Gastrocnemius medialis (tissue), 4 donors: ENCODE data around the gene DNAI4. TPM values are rescaled to one million over a fixed set of nuclear protein-coding genes. Genes with fewer than 3 reads are reported as not detected.
"Not testable (repeated sequence)": the region's sequence is repeated elsewhere in the genome, so short reads cannot be mapped to it uniquely, and the experiment has no call there.

ENCODE experiments used
- ATAC-seq, 2 donors: fragments of 150-250 bp; one replicate each; pipeline ENCODE4 v1.9.1; 2016
- DNase-seq, 2 donors: peaks; one replicate each; pipeline ENCODE4 v3.0.0-alpha.2; 2019
- H3K27ac ChIP-seq, 4 donors: fragments of 200-600 bp; sonication (generic); 1 replicate in 1 of 4; 2 replicates in 3 of 4; pipeline ENCODE4 v1.5.1; 2016 to 2018; ENCODE audit warnings: mild to moderate bottlenecking in 2 of 4, moderate library complexity in 1 of 4
- H3K27me3 ChIP-seq, 3 donors: fragments of 200-600 bp; sonication (generic) in 2 of 3; 1 replicate in 1 of 3; 2 replicates in 2 of 3; pipeline versions ENCODE4 v1.5.1 to v1.6.0; 2016 to 2019; ENCODE audit warnings: mild to moderate bottlenecking in 1 of 3, moderate library complexity in 1 of 3
- H3K36me3 ChIP-seq, 2 donors: fragments of 200-600 bp; sonication (generic) in 1 of 2; one replicate each; pipeline ENCODE4 v1.5.1; 2017 to 2018
- H3K4me1 ChIP-seq, 2 donors: fragments of 200-600 bp; sonication (generic) in 1 of 2; one replicate each; pipeline ENCODE4 v1.5.1; 2016 to 2017; ENCODE audit warnings: mild to moderate bottlenecking in 2 of 2
- H3K4me3 ChIP-seq, 4 donors: fragments of 200-600 bp; sonication (generic) in 3 of 4; 1 replicate in 1 of 4; 2 replicates in 3 of 4; pipeline ENCODE4 v1.5.1; 2016 to 2019; ENCODE audit warnings: mild to moderate bottlenecking in 2 of 4
- H3K9me3 ChIP-seq, 3 donors: fragments of 200-600 bp; sonication (generic) in 2 of 3; 1 replicate in 1 of 3; 2 replicates in 2 of 3; pipeline ENCODE4 v1.5.1; 2016 to 2019
- POLR2A ChIP-seq, 2 donors: fragments of 450-650 bp; IDR thresholded peaks; one replicate each; pipeline ENCODE4 v1.6.1; 2017; ENCODE audit warnings: antibody characterized with exemption in 2 of 2, mild to moderate bottlenecking in 2 of 2, moderate library complexity in 2 of 2
- in situ Hi-C, 4 donors: fragments of 200-750 bp; cut with MboI; loops; one replicate each; pipeline versions ENCODE4 v1.15.0 to v1.8.0; 2017; ENCODE audit warnings: low sequenced_read_pairs in 4 of 4
- intact Hi-C: fragments of 100-400 bp; cut with DNase I; formaldehyde crosslinking; loops from one replicate; pipeline ENCODE4 v1.15.1; 2023; ENCODE audit warnings: low total_unique reads
- total RNA-seq, 4 donors: library from RNA; depleted of rRNA; stranded (reverse); fragments of >200 nt; gene quantifications; one replicate each; pipeline versions ENCODE4 v1.1.0 to v1.2.3, GENCODE V29; 2016
- TF ChIP-seq, protein P1 (sequence below), 5 experiments: fragments of 450-650 bp in 3 of 5; fragments of 200-600 bp in 2 of 5; sonication (generic) in 2 of 5; IDR thresholded peaks in 4 of 5; conservative IDR thresholded peaks in 1 of 5; 1 replicate in 4 of 5; 2 replicates in 1 of 5; pipeline ENCODE4 v1.5.1; 2016 to 2019; ENCODE audit warnings: antibody characterized with exemption in 5 of 5, mild to moderate bottlenecking in 3 of 5, moderate library complexity in 3 of 5

DNAI4 gene
- total RNA-seq, 4 donors from 2014 or later, result 0.19 to 0.41 (median 0.29) TPM; not detected in 1

DNA sequence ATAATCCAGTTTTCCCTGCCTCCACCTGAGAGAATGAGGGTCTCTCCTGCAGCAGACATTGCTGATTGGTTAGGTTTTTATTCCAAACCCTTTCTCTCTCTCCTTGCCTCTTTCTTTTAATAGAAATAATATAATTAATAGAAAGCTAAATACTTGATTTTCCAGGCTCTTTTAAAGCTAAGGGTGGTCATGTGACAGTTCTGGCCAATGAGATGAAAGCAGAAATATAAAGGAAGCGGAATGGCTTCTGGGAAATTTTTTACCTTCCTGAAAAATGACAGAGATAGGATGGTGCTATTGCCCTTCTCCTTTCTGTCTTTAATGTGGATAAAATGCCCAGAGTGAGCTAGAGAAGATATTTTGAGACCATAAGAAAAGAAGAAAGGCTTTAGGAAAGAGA is 35.6 kb downstream of the DNAI4 start:
- DNase-seq, result no peak
- Histone ChIP-seq H3K27ac (no peak overlapping the region), H3K4me3 (no peak overlapping the region), H3K9me3 (no peaks in the 10 kb centered on the region), H3K4me1 (no peaks in the 10 kb centered on the region), H3K27me3 (no peaks in the 10 kb centered on the region), H3K36me3 (no peaks in the 10 kb centered on the region)
- in situ Hi-C loops (no loop called here), intact Hi-C loops (no loop called here)
- no peak for ATAC-seq
- TF ChIP-seq, protein P1, sequence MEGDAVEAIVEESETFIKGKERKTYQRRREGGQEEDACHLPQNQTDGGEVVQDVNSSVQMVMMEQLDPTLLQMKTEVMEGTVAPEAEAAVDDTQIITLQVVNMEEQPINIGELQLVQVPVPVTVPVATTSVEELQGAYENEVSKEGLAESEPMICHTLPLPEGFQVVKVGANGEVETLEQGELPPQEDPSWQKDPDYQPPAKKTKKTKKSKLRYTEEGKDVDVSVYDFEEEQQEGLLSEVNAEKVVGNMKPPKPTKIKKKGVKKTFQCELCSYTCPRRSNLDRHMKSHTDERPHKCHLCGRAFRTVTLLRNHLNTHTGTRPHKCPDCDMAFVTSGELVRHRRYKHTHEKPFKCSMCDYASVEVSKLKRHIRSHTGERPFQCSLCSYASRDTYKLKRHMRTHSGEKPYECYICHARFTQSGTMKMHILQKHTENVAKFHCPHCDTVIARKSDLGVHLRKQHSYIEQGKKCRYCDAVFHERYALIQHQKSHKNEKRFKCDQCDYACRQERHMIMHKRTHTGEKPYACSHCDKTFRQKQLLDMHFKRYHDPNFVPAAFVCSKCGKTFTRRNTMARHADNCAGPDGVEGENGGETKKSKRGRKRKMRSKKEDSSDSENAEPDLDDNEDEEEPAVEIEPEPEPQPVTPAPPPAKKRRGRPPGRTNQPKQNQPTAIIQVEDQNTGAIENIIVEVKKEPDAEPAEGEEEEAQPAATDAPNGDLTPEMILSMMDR (IDR thresholded peaks at IDR 0.05 in 4 of 5, conservative IDR thresholded peaks at IDR 0.05 in 1 of 5), result no peak
- TF ChIP-seq POLR2A (IDR thresholded peaks at IDR 0.05), result no peak

DNA sequence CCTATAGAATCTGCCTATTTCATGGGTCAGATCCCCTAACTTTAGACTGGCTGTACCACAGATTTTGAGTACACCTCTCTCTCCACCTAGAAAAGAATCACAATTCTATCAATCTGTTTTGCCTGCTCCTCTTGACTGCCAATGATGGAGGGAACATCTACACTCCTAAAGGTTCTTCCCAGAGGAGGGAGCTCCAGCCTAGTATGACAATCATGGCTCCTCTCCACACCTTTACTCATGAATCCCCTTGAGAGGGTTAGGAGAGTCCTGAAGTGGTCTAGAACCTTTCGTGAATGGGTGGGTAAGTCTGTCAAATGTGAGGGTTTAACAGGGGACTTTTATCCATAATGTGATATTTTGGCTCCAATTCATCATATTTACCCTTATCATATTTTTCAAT is 48.0 kb downstream of the DNAI4 start:
- Histone ChIP-seq H3K4me3 (no peak overlapping the region), H3K27ac (no peak overlapping the region), H3K27me3 (no peaks in the 10 kb centered on the region), H3K9me3 (peaks cover 0 to 4% (median 0%) of the 10 kb centered on the region in 3 donors), H3K36me3 (no peaks in the 10 kb centered on the region), H3K4me1 (no peaks in the 10 kb centered on the region)
- no peak for ATAC-seq
- intact Hi-C loops (no loop called here), in situ Hi-C loops (no loop called here)
- no peak for DNase-seq
- TF ChIP-seq, protein P1 (IDR thresholded peaks at IDR 0.05 in 4 of 5, conservative IDR thresholded peaks at IDR 0.05 in 1 of 5), result no peak
- no peak for TF ChIP-seq POLR2A (IDR thresholded peaks at IDR 0.05)

DNA sequence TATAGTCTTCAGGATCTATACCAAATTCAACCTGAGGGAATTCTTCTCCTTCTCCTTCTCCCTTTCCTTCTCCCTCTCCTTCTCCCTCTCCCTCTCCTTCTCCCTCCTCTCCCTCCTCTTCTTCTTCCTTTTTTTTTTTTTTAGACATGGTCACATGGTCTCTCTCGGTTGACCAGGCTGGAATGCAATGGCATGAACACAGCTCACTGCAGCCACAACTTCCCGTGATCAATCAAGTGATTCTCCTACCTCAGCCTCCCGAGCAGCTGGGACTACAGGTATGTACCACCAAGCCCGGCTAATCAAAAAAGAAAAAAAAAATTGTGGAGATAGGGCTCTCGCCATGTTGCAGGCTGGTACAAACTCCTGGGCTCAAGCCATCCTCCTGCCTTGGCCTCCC is 51.5 kb downstream of the DNAI4 start:
- ATAC-seq, result no peak
- no peak for TF ChIP-seq POLR2A (IDR thresholded peaks at IDR 0.05)
- TF ChIP-seq, protein P1 (IDR thresholded peaks at IDR 0.05 in 4 of 5, conservative IDR thresholded peaks at IDR 0.05 in 1 of 5), result no peak
- in situ Hi-C loops (no loop called here), intact Hi-C loops (no loop called here)
- DNase-seq, result no peak
- Histone ChIP-seq H3K4me1 (no peaks in the 10 kb centered on the region), H3K27me3 (no peaks in the 10 kb centered on the region), H3K36me3 (no peaks in the 10 kb centered on the region), H3K27ac (no peak overlapping the region), H3K9me3 (no peaks in the 10 kb centered on the region), H3K4me3 (no peak overlapping the region)

DNA sequence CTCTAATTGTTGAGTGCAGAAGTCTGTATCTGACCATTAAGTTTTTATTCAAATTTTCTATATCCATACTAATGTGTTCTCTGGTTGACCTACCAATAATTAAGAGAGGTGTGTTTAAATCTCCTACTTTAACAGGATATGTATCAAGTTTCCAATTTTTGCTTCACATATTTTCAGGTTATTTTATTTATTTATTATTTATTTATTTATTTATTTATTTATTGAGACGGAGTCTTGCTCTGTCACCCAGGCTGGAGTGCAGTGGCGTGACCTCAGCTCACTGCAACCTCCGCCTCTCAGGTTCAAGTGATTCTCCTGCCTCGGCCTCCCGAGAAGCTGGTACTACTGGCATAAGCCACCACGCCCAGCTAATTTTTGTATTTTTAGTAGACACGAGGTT is 52.6 kb downstream of the DNAI4 start:
- H3K4me1 ChIP-seq, H3K27me3 ChIP-seq, H3K9me3 ChIP-seq, DNase-seq, in situ Hi-C loops, intact Hi-C loops, ATAC-seq, H3K36me3 ChIP-seq, H3K27ac ChIP-seq, H3K4me3 ChIP-seq: not testable (repeated sequence)

DNA sequence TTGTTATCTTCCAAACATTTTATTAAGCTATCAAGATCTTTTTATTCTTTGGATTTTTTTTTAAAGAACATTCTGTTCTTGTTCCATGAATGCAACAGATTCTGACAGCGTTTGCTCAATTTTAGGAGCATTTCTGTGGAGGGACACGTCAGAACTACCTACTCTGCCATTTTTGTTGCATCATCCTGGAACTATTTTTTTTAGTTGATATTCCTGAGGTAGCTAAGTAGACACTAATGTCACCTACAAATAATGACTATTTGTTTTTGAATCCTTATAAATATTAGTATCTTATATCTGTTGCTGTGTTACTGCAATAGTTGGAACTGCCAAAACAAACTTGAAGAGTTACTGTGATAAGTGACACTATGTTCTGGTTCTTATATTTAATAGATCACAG is 57.2 kb downstream of the DNAI4 start:
- Histone ChIP-seq H3K9me3 (no peaks in the 10 kb centered on the region), H3K27me3 (no peaks in the 10 kb centered on the region), H3K36me3 (no peaks in the 10 kb centered on the region), H3K4me1 (no peaks in the 10 kb centered on the region), H3K4me3 (no peak overlapping the region), H3K27ac (no peak overlapping the region)
- in situ Hi-C loops, result no loop called here
- intact Hi-C loops, result no loop called here
- ATAC-seq (no peak), DNase-seq (no peak)
- no peak for TF ChIP-seq POLR2A (IDR thresholded peaks at IDR 0.05)
- TF ChIP-seq, protein P1 (IDR thresholded peaks at IDR 0.05 in 4 of 5, conservative IDR thresholded peaks at IDR 0.05 in 1 of 5), result no peak
